Effector memory CD4-positive, alpha-beta T cell (primary cell): ENCODE data around the gene PDILT.
"Not testable (repeated sequence)": the region's sequence is repeated elsewhere in the genome, so short reads cannot be mapped to it uniquely, and the experiment has no call there.

Source experiments
- DNase-seq, 3 donors: peaks; one replicate each; pipeline ENCODE4 v3.0.0-alpha.2; 2020
- H3K27ac ChIP-seq: 2 replicates; pipeline ENCODE4 v1.7.0; 2013; ENCODE audit warnings: mild to moderate bottlenecking, low read length, moderate library complexity; ENCODE audit not compliant: insufficient read depth, poor library complexity, severe bottlenecking
- H3K27me3 ChIP-seq: replicated peaks from 2 replicates; pipeline ENCODE4 v1.7.0; 2013; ENCODE audit warnings: mild to moderate bottlenecking, low read length; ENCODE audit not compliant: insufficient read depth, control insufficient read depth, poor library complexity, severe bottlenecking
- H3K36me3 ChIP-seq: 2 replicates; pipeline ENCODE4 v1.7.0; 2013; ENCODE audit warnings: mild to moderate bottlenecking, low read length, moderate library complexity; ENCODE audit not compliant: control insufficient read depth, insufficient read depth
- H3K4me1 ChIP-seq: 2 replicates; pipeline ENCODE4 v1.7.0; 2013; ENCODE audit warnings: low read length, mild to moderate bottlenecking; ENCODE audit not compliant: control insufficient read depth, insufficient read depth, poor library complexity, severe bottlenecking
- H3K4me3 ChIP-seq: 2 replicates; pipeline ENCODE4 v1.7.0; 2013; ENCODE audit warnings: low read length, low read depth, mild to moderate bottlenecking; ENCODE audit not compliant: insufficient read depth, poor library complexity, severe bottlenecking
- H3K9me3 ChIP-seq: 2 replicates; pipeline ENCODE4 v1.7.0; 2013; ENCODE audit warnings: mild to moderate bottlenecking, low read length, moderate library complexity; ENCODE audit not compliant: control insufficient read depth
- total RNA-seq, 3 donors: gene quantifications; one replicate each; lab custom pipeline; 2026; lab: John Stamatoyannopoulos, UW

The PDILT gene, protein sequence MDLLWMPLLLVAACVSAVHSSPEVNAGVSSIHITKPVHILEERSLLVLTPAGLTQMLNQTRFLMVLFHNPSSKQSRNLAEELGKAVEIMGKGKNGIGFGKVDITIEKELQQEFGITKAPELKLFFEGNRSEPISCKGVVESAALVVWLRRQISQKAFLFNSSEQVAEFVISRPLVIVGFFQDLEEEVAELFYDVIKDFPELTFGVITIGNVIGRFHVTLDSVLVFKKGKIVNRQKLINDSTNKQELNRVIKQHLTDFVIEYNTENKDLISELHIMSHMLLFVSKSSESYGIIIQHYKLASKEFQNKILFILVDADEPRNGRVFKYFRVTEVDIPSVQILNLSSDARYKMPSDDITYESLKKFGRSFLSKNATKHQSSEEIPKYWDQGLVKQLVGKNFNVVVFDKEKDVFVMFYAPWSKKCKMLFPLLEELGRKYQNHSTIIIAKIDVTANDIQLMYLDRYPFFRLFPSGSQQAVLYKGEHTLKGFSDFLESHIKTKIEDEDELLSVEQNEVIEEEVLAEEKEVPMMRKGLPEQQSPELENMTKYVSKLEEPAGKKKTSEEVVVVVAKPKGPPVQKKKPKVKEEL
- 0 reads per million in 3 donors for total RNA-seq

DNA sequence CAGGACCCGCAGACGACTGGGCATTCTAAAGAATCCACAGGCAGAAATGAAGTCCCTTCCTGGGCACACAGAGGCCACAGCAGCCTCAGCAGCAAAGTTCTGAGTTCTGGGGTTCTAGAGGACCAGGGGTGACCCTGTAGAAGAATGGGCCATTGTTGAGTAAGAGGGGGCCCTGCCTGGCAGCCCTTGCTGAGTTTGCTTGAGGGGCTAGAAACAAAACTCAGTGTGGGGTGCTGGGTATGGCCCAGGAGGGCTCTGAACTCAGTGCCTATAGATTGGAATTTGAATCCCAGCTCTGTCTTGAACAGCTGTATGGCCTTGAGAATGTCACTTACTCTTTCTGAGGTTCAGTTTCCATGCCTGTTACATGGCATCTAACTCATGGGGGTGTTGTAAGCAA lies at the start of gene PDILT:
TSS of gene PDILT (minus strand) at position 101 of the 400 bp plus-strand sequence. CDS start 5,437 bp downstream, outside the sequence.
- DNase-seq = no peak
- H3K9me3 ChIP-seq = no peaks in the 10 kb centered on the region
- no peaks in the 10 kb centered on the region for H3K4me1 ChIP-seq
- H3K36me3 ChIP-seq = no peaks in the 10 kb centered on the region
- no peaks in the 10 kb centered on the region for H3K27me3 ChIP-seq
- no peak within 1 kb of the TSS for H3K27ac ChIP-seq
- no peak within 1 kb of the TSS for H3K4me3 ChIP-seq

DNA sequence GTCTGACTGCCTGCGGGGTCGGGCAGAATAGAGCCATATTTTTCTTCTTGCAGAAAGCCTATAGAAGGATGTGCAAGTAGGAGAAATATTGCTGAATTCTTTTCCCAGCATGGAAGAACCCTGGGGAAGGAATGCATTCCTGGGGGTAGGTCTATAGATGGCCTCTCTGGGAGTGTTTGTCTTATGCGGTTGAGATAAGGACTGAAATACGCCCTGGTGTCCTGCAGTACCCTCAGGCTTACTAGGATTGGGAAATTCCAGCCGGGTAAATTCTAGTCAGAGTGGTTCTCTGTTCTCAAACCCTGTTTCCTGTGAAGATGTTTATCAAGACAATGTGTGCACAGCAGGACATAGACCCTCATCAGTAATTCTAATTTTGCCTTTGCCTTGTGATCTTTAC lies 49.1 kb upstream of the PDILT start:
- H3K27ac ChIP-seq, H3K4me3 ChIP-seq, H3K27me3 ChIP-seq, H3K9me3 ChIP-seq, H3K4me1 ChIP-seq, H3K36me3 ChIP-seq, DNase-seq: not testable (repeated sequence)

DNA sequence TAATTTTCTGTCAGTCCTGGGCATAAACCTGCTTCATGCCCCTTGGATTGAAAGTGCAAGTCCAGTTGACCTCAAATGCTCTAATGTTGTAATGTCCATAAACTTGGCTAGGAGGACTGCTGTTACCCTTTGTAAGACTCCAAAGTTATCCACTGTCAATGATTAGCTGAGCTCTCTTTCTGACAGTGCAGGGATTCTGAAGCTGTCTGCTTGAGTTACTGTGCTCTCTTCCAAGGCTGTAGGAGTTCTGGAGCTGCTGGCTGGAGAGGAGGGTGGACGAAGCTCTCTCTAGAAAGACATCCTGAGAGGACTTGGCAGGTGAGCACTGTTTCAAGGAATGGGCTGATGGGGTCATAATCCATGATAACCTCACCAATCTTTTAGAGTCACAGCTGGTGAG lies 46.8 kb upstream of the PDILT start, which contains the start of gene ACSM2A:
TSS of gene ACSM2A (plus strand) at position 158 of the 400 bp plus-strand sequence. CDS start 8,594 bp downstream, outside the sequence.
- H3K4me1 ChIP-seq, H3K4me3 ChIP-seq, H3K36me3 ChIP-seq, H3K27me3 ChIP-seq, H3K27ac ChIP-seq, DNase-seq, H3K9me3 ChIP-seq: not testable (repeated sequence)

- not testable (repeated sequence) for H3K9me3 ChIP-seq, H3K4me1 ChIP-seq
Measured at GRCh38 chr16:20446652-20447393, 42.3 kb upstream of the PDILT start.

GRCh38 chr16:20441859-20442258 lies 37.3 kb upstream of the PDILT start:
- H3K9me3 ChIP-seq, H3K36me3 ChIP-seq, H3K27ac ChIP-seq: not testable (repeated sequence)

More at GRCh38 chr16:20446652-20447393, 42.3 kb upstream of the PDILT start:
- H3K4me3 ChIP-seq, H3K27ac ChIP-seq, H3K27me3 ChIP-seq, DNase-seq, H3K36me3 ChIP-seq: not testable (repeated sequence)

GRCh38 chr16:20441191-20441590 lies 36.7 kb upstream of the PDILT start:
- Histone ChIP-seq H3K9me3 (no peaks in the 10 kb centered on the region), H3K27ac (no peak overlapping the region), H3K36me3 (no peaks in the 10 kb centered on the region), H3K4me1 (no peaks in the 10 kb centered on the region), H3K27me3 (no peaks in the 10 kb centered on the region), H3K4me3 (no peak overlapping the region)
- no peak for DNase-seq

More at GRCh38 chr16:20441859-20442258, 37.3 kb upstream of the PDILT start:
- H3K4me3 ChIP-seq, H3K4me1 ChIP-seq, DNase-seq, H3K27me3 ChIP-seq: not testable (repeated sequence)

DNA sequence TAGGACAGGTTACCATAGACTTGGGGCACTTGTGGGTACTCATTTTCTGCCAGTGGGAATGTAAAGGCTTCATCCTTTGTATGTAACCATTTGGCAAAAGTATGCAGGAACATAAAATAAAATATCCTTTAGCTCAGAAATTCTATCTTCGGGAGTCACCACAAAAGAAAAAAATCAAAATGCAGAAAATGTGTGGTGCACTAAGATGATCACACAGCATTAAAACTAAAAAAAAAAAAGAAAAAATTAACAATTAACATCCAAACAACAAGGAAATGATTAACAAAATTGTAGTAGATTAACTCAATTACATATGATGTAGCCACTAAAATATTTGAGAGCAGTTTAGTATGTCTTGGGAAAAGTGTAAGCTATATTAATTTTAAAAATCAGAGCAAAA lies 36.2 kb upstream of the PDILT start:
- not testable (repeated sequence) for H3K4me1 ChIP-seq, H3K4me3 ChIP-seq, H3K27me3 ChIP-seq, H3K36me3 ChIP-seq, DNase-seq, H3K27ac ChIP-seq, H3K9me3 ChIP-seq

GRCh38 chr16:20439820-20440231 lies 35.3 kb upstream of the PDILT start:
- DNase-seq, H3K9me3 ChIP-seq, H3K36me3 ChIP-seq, H3K4me3 ChIP-seq, H3K27ac ChIP-seq, H3K4me1 ChIP-seq, H3K27me3 ChIP-seq: not testable (repeated sequence)

- not testable (repeated sequence) for H3K4me1 ChIP-seq, H3K27me3 ChIP-seq, DNase-seq, H3K36me3 ChIP-seq, H3K4me3 ChIP-seq, H3K9me3 ChIP-seq, H3K27ac ChIP-seq
Measured at GRCh38 chr16:20438950-20439349, 34.4 kb upstream of the PDILT start.

DNA sequence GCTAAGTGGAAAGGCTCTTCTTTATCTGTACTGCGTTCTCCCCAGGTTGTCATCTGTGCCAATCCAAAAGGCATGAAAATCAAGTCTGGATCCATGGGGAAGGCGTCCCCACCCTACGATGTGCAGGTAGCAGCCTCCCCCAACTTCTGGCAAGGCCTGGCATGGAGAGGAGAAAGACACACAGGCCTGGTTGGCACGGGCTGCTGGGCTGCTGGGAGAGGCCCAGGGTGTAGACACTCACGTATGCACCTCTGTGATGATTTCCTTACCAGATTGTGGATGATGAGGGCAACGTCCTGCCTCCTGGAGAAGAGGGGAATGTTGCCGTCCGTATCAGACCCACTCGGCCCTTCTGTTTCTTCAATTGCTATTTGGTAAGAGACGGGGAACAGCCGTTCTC lies 26.4 kb upstream of the PDILT start:
- Histone ChIP-seq H3K27ac (no peak overlapping the region), H3K4me1 (no peaks in the 10 kb centered on the region), H3K36me3 (no peaks in the 10 kb centered on the region), H3K27me3 (no peaks in the 10 kb centered on the region), H3K4me3 (no peak overlapping the region), H3K9me3 (no peaks in the 10 kb centered on the region)
- DNase-seq = no peak
